ENCODE measurements around the gene NEK2.

- no peak for TF ChIP-seq HBP1 (CRISPR knock-in tag; IDR thresholded peaks at IDR 0.05; ENCODE audit: low read depth)
- TF ChIP-seq NFYB (CRISPR knock-in tag; IDR thresholded peaks at IDR 0.05): no peak
- TF ChIP-seq FOSL1 (CRISPR knock-in tag; IDR thresholded peaks at IDR 0.05; ENCODE audit: borderline replicate concordance): no peak
- TF ChIP-seq SYNCRIP (IDR thresholded peaks at IDR 0.05; ENCODE audit: insufficient read depth, low read depth, low read length): no peak
- no peak for TF ChIP-seq NKX3-1 (CRISPR knock-in tag; IDR thresholded peaks at IDR 0.05)
- TF ChIP-seq SP4 (CRISPR knock-in tag; IDR thresholded peaks at IDR 0.05): no peak
- no peak for TF ChIP-seq ADNP (CRISPR knock-in tag; IDR thresholded peaks at IDR 0.05)
- TF ChIP-seq SP1 (IDR thresholded peaks at IDR 0.05): no peak
- TF ChIP-seq SP1 (CRISPR knock-in tag; IDR thresholded peaks at IDR 0.05): no peak
- TF ChIP-seq ZNF646 (CRISPR knock-in tag; IDR thresholded peaks at IDR 0.05): no peak
Measured at GRCh38 chr1:211697356-211697755, 21.9 kb upstream of the NEK2 start.

Data from HepG2 (cell line).